ENCODE measurements around the gene FBXW7. TPM values are rescaled to one million over a fixed set of nuclear protein-coding genes. Genes with fewer than 3 reads are reported as not detected.
A peak's percentile ranks its signal among the peaks of the same experiment; 100 is the strongest.

The FBXW7 gene
- polyA plus RNA-seq, 1 of the 3 experiments (the other 2 are of a cell fraction), result 7.7 TPM

DNA sequence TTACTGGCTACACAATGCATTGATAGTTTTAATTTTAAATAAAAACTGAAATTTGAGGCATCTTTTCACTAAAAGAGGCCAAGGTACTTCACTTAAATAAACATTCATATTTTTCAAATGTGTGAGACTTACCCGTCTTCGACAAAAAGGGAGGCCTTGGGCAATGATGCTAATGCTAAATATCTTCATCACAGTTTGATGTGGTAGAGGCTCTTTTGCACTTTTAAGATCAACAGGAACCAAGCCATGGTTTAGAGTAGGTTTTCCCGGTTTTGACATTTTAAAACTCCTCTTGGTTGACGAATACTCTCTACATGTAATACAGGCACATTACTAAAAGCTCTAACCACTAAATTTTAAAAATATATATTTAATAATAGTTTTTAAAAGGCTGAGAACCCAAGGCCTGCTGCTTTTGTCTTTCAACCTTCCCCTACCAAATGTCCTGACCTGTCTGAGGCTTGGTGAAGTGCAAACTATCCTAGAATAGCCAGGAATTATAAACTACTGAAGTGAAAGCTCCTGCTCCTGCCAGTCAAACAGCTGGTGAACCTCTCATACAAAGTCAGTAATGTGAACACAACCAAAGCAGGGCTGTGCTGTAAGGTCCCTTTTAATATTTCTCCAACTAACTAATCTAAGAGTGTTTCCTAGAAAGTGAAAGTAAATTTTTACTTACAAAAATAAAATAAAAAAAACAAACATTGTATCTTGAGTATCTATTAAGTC, 153.7 kb downstream of the FBXW7 start:
- H3K79me2 ChIP-seq (ENCODE audit: insufficient read depth), result peaks cover 31% of the 10 kb centered on the region
- CTCF ChIA-PET, result interaction anchor here (1.2 kb wide), 2 partner anchors 15 to 26 kb away, joined by 3 to 4 read pairs; no protein-coding TSS in a partner anchor
- WGBS (ENCODE audit: low lambda C conversion rate), result 96% methylated on average over 4 of the region's 4 CpGs
- peaks cover 9% of the 10 kb centered on the region for H3F3A ChIP-seq (replicated peaks; ENCODE audit: insufficient read depth)
- DNase-seq, result no peak
- no peaks in the 10 kb centered on the region; a peak in 1 of 4 replicates for H3K4me1 ChIP-seq (ENCODE audit: control insufficient read depth in 1 of 2, insufficient read depth in 2 of 2, low read depth in 1 of 2, low read length in 1 of 2)
- POLR2A ChIA-PET, result no interaction called here
- H2AFZ ChIP-seq (ENCODE audit: low read depth), result no peak overlapping the region
- peak overlapping the region; percentile 40 for H3K4me2 ChIP-seq
- H3K9me3 ChIP-seq, result no peaks in the 10 kb centered on the region
- H3K4me3 ChIP-seq (ENCODE audit: low read depth in 2 of 2, low read length in 1 of 2), result no peak overlapping the region
- no peak overlapping the region for H3K9ac ChIP-seq
- no peak overlapping the region for H3K27ac ChIP-seq (ENCODE audit: low read depth in 2 of 2, low read length in 1 of 2)
- H3K27me3 ChIP-seq (ENCODE audit: insufficient read depth), result no peaks in the 10 kb centered on the region
- H4K20me1 ChIP-seq (ENCODE audit: insufficient read depth), result peaks cover 7% of the 10 kb centered on the region; the same call in 1 of the 2 replicates
- no peak for TF ChIP-seq ELF1 (IDR thresholded peaks at IDR 0.05)
- TF ChIP-seq MEF2A (IDR thresholded peaks at IDR 0.05; ENCODE audit: borderline replicate concordance, low read depth), result no peak
- TF ChIP-seq TCF12 (IDR thresholded peaks at IDR 0.05), result no peak
- TF ChIP-seq YY1 (IDR thresholded peaks at IDR 0.05; ENCODE audit: low read depth), result no peak
- TF ChIP-seq JUND (IDR thresholded peaks at IDR 0.05), result no peak
- TF ChIP-seq NFIC (IDR thresholded peaks at IDR 0.05; ENCODE audit: borderline replicate concordance), result no peak
- no peak for TF ChIP-seq GABPA (IDR thresholded peaks at IDR 0.05; ENCODE audit: low read depth)
- H3K9me2 ChIP-seq, result no peaks in the 10 kb centered on the region
- no peaks in the 10 kb centered on the region for H3K36me3 ChIP-seq (replicated peaks in 1 of 2; ENCODE audit: control insufficient read depth in 1 of 2, insufficient read depth in 2 of 2, low read length in 1 of 2)

DNA sequence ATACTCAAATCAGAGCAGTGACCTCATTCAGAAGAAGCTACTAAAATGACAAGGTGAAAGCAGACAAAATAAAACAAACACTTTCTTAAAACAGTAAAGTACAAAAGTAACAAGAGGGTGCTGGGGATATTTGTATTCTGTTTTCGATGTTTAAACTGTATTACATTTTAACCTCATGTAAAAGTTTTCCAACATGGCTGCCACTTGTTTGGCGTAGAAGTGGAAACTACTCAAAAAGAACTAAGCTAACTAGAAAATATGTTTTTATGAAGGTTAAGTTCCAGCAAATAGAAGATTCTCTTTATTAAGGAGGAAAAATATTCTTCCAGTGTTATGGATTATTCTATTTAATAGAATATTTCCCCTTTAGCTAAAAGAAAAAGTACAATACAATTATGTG, 155.0 kb downstream of the FBXW7 start:
- Histone ChIP-seq H3K9ac (no peak overlapping the region), H3K79me2 (ENCODE audit: insufficient read depth) (peaks cover 21% of the 10 kb centered on the region), H3K27me3 (ENCODE audit: insufficient read depth) (no peaks in the 10 kb centered on the region), H3K36me3 (replicated peaks in 1 of 2; ENCODE audit: control insufficient read depth in 1 of 2, insufficient read depth in 2 of 2, low read length in 1 of 2) (no peaks in the 10 kb centered on the region), H3F3A (replicated peaks; ENCODE audit: insufficient read depth) (peaks cover 5% of the 10 kb centered on the region), H3K9me3 (no peaks in the 10 kb centered on the region), H3K4me3 (ENCODE audit: low read depth in 2 of 2, low read length in 1 of 2) (no peak overlapping the region), H3K4me1 (ENCODE audit: control insufficient read depth in 1 of 2, insufficient read depth in 2 of 2, low read depth in 1 of 2, low read length in 1 of 2) (no peaks in the 10 kb centered on the region; a peak in 1 of 4 replicates), H3K27ac (ENCODE audit: low read depth in 2 of 2, low read length in 1 of 2) (no peak overlapping the region), H3K9me2 (no peaks in the 10 kb centered on the region), H3K4me2 (no peak overlapping the region), H2AFZ (ENCODE audit: low read depth) (no peak overlapping the region), H4K20me1 (ENCODE audit: insufficient read depth) (peaks cover 3% of the 10 kb centered on the region; the same call in 1 of the 2 replicates)
- TF ChIP-seq NFIC (IDR thresholded peaks at IDR 0.05; ENCODE audit: borderline replicate concordance) (no peak), MEF2A (IDR thresholded peaks at IDR 0.05; ENCODE audit: borderline replicate concordance, low read depth) (no peak), TEAD4 (IDR thresholded peaks at IDR 0.05; ENCODE audit: borderline replicate concordance, insufficient read depth) (no peak), GATA2 (CRISPR knock-in tag; IDR thresholded peaks at IDR 0.05) (no peak), RAD21 (IDR thresholded peaks at IDR 0.05; ENCODE audit: low read length) (no peak), USF1 (IDR thresholded peaks at IDR 0.05; ENCODE audit: borderline replicate concordance, low read depth) (no peak), MXI1 (IDR thresholded peaks at IDR 0.05; ENCODE audit: low read depth, low read length) (no peak), TAF1 (IDR thresholded peaks at IDR 0.05; ENCODE audit: borderline replicate concordance, low read depth, low read length) (no peak), USF2 (IDR thresholded peaks at IDR 0.05; ENCODE audit: borderline replicate concordance, low read depth, low read length) (no peak), EP300 (IDR thresholded peaks at IDR 0.05; ENCODE audit: borderline replicate concordance in 1 of 2, low read depth in 1 of 2, low read length in 1 of 2) (no peak), NRF1 (IDR thresholded peaks at IDR 0.05; ENCODE audit: low read depth, low read length) (no peak)
- TF ChIP-seq, protein P1, sequence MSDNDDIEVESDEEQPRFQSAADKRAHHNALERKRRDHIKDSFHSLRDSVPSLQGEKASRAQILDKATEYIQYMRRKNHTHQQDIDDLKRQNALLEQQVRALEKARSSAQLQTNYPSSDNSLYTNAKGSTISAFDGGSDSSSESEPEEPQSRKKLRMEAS (IDR thresholded peaks at IDR 0.05; ENCODE audit: low read depth), result no peak
- TF ChIP-seq, protein P2, sequence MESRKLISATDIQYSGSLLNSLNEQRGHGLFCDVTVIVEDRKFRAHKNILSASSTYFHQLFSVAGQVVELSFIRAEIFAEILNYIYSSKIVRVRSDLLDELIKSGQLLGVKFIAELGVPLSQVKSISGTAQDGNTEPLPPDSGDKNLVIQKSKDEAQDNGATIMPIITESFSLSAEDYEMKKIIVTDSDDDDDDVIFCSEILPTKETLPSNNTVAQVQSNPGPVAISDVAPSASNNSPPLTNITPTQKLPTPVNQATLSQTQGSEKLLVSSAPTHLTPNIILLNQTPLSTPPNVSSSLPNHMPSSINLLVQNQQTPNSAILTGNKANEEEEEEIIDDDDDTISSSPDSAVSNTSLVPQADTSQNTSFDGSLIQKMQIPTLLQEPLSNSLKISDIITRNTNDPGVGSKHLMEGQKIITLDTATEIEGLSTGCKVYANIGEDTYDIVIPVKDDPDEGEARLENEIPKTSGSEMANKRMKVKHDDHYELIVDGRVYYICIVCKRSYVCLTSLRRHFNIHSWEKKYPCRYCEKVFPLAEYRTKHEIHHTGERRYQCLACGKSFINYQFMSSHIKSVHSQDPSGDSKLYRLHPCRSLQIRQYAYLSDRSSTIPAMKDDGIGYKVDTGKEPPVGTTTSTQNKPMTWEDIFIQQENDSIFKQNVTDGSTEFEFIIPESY (IDR thresholded peaks at IDR 0.05; ENCODE audit: borderline replicate concordance, low read depth), result no peak
- ChIA-PET CTCF (interaction anchor here (1.0 to 3.4 kb wide), 2 partner anchors 16 to 26 kb away, joined by 4 to 10 read pairs; no protein-coding TSS in a partner anchor), POLR2A (no interaction called here)
- DNase-seq, result no peak
- 89% methylated on average over 2 of the region's 2 CpGs for WGBS (ENCODE audit: low lambda C conversion rate)
